Daoy (cell line): ENCODE data around the gene RBP3. TPM values are rescaled to one million over a fixed set of nuclear protein-coding genes. Genes with fewer than 3 reads are reported as not detected.

Source experiments
- DNase-seq: peaks from one replicate; pipeline ENCODE4 v3.0.0-alpha.2; 2015; ENCODE audit warnings: low read depth
- total RNA-seq: library from RNA; depleted of rRNA; stranded (reverse); fragments of >200 nt; shearing (Covaris generic); gene quantifications from 2 replicates; pipeline ENCODE4 v1.2.3, GENCODE V29; 2014

RBP3 gene
- total RNA-seq, 1 experiment from 2014 or later, result not detected

DNA sequence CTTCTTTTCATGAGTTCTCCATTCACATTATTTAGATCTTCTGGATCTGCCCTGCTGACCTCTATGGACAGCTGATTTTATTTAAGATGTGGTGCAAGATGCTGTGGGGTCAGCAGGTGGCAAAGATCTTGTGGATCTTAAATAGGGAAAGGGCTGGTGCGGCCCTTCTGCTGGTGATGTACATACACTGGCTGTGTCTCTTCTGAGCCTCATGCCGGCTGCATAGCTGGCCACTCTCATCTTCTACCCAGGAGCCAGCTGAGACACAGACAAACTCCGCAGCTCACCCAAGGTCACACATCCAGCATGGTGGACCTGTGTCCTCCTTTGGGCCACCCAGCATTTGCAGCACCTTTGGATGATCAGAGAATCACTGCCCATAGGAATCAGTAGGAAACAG is 9.7 kb downstream of the RBP3 start:
- no peak for DNase-seq

DNA sequence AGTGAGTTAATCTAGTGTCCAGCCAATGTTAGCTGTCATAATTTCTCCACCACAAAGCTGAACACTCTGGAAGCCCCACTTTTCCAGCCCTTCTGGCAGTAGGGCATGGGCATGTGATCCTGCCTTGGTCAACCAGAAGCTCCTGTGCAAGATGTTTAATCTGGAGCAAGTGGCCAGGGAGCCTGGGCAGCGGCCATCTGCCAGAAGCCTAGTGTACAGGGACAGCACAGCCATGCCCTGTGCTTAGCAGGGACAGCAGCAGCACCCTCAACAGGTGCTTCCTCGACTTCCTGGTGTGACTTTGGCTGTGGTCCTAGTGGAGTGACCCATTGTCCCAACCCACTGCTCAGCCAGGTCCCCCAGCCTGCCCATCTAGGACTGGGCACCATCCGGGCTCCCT is 10.3 kb downstream of the RBP3 start:
- no peak for DNase-seq

DNA sequence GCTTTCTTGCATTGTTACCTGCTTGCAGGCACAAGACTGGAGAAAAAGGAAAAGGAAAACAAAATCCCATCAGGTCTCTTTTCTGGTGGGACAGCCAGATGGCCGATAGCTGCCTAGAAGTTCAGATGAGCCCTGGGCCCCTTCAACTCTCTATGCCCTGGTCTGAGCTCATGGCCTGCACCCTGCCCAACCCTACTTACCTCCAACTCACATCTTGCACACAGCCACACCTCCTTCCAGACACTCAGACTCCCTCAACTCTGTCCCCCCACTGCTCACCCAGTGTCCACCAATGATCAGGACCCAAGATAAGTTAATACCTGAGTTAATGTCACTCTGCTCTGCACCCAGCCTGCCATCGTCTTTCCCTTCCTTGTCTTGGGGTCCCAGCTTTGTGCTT is 10.9 kb downstream of the RBP3 start:
- no peak for DNase-seq

DNA sequence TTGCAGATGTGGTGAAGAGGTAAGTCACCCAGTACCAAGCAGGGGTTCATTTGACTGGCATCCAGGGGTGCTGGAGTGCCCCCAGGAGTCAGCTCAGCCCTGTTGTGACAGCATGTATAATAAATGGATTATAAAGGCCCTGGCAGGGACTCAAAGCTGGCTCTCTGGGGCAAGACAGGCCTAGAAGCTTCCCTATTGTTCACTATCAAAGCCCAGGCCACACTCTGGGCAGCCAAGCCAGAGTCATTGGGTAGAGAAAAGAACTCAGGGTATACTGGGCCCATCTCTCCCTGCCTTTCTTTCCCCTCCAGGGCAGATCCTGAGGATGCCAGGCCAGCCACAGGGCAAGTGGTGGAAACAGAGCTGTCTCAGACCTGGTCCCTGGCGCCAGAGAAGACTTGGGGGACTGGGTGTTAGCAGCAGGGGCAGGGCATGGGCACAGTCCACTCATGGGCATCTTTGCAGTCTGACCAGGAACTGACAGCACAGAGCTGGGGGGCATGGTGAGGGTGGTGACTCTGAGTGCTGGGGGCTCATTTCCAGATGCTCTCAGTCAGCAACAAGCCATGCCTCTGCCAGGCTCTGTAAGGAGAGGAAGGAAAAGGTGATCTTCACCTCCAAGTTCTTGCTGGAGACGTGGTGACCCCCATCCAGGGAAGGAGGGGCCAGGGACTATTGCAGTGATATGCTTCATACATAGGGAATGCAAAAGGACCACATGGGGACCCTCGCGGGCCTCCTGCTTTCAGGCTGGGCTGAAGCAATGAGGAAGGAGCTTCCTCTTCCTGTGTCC is 11.7 kb downstream of the RBP3 start:
- DNase-seq, result no peak

DNA sequence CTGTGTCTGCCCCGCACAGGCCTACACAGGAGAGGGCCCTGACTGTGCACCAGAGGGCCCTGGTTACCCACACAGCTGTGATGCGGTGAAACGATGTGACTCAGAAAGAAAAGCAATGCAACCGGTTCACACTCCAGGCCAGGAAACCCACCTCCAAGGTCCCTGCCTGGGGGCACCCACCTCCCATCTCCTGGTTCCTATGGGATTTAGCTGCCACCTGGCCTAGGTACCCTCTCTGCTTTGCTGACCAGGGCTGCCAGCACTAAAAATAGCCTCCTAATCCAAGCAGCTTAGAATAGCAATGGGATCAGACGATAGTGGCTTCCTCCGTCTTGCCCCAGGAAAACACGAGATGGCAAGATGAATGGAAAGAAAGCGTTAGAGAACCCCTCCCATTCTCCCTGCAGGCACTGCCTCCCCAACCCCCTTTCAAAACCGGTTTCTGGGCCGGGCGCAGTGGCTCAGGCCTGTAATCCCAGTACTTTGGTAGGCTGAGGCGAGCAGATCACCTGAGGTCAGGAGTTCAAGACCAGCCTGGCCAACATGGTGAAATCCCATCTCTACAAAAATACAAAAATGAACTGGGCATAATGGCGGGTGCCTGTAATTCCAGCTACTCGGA is 12.4 kb downstream of the RBP3 start:
- peak; percentile 35 for DNase-seq

DNA sequence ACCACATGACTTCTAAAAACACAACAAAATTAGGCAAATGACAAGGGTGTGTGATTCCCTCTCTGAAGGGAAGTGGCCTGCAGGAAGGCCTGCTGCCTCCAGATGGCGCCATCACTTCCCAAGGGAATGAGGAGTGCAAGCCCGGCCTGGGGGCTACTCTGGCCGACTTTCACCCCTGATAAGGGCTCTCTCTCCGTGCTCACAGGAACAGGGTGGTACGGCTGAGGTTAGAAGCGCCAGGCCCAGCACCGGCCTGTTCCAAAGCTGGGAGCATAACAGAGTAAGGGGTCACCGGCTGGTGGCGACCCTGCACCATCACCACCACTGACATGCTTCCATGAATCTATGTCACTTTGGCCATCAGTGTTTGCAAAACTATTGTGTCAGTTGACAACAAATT is 13.1 kb downstream of the RBP3 start:
- DNase-seq, result peak; percentile 47

DNA sequence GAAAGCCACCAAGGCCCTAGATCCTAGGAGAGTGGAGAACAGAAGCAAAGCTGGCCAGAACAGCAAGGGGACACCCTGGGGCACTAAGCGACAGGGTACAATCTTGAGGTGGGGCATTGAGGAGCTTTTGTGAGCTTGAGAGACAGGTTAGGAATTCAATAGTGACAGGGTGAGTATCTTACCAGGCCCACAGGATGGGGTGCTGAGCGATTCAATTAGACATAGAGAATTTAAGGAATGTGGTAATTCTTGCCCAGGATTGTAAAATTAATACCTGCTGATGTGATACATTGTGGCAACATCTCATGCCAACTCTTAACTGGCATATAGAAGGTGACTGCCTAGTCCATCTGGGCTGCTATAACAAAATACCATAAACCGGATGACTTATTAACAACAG is 14.0 kb downstream of the RBP3 start:
- no peak for DNase-seq

DNA sequence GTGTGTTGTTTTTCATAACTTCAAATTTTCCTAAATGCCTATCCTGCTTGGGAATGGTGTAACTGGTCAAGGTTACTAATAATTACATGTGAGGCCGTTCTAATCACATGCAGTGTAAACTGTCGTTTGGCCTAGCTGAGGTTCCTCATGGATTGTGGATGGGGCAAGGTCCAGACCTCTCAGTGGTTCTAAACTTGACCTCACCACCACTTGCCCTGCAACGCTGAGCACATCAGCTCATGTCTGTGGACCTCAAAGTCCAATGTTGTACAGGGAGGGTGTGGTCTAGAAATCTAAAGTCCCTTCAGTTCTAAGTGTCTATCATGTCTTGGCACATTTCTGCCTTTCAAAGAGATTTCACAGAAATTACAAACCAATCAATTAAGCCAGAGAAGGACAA is 15.6 kb downstream of the RBP3 start:
- no peak for DNase-seq

DNA sequence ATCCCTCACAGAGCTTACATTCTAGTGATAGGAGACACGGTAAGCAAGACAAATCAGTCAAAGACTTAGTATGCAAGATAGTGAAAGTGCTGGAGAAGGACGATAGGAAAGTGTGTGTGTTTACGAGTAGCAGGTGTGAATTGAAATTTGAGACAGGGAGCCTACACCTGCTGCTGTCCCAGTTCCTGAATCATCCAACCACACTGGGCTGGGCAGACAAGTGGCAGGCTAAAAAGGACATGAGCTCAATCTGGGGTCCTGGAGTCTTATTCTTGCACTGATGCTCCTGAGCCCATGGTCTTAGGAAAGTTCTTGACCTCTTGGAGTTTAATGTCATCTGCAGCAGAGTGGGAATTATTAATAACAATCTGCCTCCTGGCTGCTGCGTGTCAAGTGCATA is 16.2 kb downstream of the RBP3 start:
- DNase-seq, result no peak

DNA sequence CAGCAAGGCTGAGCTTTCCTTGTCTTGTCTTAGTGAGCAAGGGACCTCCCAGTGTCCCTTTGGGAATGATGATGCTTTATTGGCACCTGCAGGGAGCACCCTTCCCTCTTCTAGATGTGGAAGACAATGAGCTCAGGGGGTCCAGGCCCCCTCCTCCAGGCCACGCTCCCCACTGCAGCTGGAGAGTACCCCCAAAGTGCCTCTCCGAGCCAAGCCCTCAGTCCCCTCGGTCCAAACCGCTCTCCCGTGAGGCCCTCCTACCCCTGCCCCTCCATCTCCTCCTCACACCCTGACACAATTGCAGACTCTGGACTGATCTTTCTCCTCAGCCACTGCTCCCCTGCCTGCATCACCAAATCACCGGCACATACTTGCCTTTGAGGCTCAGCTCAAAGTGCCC is 16.7 kb downstream of the RBP3 start:
- DNase-seq, result no peak

DNA sequence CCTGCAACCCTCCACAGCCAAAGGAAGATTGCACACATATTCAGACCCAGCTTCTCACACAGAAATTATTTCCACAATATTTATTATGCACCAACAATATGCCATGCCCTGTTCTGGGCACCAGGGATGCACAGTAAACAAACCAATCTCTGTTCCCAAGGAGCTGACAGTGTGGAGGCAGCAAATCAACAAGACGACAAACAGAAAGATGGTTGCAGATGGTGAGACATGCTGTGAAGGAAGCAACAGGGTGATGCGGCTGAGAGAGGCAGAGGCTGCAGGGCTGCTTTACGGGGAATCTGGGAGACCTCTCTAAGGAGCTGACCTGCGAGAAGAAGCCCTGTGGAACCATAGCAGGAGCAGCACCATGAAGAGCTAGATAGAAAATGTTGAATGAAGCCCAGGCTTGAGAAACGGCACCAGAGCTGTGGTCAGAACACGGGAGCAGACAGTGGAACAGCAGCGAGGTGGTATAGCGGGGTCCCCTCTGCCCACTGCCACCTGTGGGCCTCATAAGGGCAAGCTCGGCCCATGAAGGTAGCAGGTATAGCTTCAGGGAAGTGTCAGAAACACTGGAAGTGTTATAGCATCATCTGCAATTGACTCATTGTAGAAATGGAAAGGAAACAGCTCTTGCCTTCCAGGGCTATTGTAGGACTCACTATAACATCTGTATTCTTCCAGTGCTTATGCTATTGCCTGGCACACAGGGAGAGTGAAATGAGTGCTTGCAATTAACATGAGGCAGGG is 17.4 kb downstream of the RBP3 start:
- DNase-seq, result no peak

DNA sequence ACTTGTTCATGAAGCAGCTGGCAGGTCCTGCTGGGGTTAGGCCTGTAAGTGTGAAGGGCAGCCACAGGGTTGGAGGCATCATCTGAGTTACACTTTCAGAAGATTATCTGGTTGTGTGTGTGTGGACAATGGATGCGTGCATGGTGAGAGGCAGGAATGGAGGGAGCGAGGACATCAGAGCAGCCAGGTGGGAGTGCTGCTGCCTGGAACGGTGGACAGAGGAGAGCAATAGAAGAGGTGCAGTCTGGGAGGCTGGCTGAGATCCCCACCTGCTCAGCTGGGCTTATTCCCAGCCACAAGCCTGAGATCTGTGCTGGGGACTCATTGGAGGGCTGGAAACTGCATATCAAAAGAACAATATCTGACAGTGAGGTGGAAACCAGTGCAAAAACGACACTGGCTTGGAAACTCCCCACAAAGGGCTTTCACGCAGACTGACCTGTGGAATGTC is 18.0 kb downstream of the RBP3 start:
- no peak for DNase-seq

DNA sequence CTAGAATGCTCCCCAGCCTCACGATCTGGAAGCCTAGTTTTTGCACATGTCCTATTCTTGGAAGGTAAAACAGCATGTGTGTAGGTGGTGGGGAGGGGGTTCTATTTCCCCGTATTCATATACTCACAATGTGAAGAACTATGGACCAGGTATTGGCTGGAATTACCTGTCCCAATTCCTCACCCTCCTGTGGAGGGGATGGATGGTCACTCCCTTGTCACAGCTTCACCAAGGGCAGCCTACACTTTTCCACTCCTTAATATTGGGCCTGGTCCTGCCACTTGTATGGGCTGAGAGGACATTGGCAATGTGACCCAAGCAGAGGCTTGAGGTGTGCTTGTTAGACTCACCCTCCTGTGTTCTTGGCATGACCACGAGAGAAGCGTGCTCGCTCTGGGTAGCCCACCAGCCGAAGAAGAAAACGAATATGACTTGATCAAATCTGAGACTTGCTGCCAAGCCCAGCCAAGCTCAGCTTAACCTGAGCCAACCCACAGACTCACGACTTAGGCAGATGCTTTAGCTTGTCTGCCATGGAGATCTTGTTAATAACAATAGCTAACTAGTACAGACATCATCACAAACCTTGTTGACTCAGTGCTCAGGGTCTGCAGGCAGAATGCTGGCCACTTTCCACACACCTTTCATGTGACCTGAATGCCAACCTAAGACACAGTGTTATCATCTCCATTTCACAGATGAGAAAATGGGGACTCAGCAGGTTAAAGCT is 18.7 kb downstream of the RBP3 start:
- no peak for DNase-seq

DNA sequence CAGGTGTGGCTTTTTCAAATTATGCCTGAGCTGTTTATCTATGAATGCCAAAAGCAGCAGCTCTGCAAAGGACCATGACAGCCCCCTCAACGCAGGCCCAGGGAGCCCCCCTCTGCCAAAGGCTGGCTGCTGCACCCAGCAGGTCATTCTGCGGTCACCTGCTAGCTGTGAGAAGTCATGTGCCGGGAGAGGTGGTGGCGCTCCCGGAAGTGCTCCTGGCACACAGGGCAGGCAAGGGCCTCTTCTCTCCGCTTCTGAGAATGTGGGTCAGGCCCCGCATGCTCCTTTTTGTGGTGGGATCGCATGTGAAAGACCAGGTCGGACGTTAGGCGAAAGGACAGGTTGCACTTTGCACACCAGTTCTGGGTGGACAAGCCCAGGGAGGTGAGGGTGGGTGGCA is 19.5 kb downstream of the RBP3 start:
- DNase-seq, result no peak

DNA sequence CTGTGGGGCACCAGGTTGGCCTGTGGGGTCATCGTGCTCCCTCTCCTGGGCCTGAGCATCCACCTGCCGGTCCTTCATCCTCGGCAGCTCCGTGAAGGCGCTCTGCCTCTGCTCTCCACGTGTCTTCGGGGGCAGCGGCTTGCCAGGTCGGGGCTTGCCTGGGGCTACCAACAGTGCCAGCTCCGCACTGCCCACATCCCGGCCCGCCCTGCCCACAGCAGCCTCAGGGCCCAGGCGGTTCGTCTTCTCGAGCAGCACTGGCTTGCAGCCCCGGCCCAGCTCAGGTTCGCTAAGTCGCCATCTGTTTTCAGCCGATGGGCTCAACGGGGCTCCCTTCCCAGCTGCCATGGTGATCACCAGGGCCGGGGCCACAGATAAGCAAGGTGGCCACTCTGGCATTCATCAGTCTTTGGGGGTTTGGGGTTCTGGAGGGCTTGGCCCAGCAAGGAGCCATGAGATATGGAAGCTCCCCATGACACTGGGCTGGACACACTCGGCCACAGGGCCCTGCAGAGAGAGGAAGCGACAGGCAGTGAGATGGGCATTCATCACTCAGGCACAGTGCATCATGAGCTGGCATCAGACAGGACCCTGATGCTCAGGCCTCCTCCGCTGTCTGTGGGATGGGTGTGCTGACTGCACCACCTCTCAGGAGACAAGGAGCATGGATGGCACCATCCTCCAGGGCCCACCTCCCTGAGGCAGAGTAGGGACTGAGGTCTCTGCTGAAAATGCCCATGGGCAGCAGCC is 20.4 kb downstream of the RBP3 start:
- DNase-seq, result no peak

DNA sequence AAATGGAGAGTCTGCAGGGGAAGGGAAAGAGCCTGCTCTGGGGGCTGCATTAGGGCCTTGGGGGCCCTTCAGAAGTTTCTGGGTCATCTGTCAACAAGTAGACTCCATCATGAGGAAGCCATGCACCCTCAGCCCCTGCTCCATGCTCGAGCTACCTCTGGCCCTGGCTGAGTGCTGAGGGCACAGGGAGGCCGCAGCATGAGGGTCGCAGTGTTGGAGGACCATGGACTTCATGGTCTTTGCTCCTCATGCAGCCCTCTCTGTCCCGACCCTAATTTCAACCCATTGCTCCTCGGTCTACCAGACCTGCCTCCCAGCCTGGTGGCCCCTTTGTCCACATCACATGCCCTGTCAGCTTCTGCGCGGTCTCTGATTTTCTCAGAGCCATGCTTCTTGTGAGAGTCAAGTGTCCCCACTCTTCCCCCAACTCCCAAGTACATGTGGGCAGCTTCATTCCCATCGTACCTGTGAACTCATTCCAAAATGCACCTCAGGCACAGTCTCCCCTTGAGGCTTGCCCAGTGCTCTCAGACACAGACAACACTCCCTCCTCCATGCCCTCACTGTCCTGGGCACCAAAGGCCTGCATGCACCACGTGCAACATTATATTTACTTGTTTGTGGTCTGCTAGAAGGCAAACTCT is 21.2 kb downstream of the RBP3 start:
- DNase-seq, result no peak

DNA sequence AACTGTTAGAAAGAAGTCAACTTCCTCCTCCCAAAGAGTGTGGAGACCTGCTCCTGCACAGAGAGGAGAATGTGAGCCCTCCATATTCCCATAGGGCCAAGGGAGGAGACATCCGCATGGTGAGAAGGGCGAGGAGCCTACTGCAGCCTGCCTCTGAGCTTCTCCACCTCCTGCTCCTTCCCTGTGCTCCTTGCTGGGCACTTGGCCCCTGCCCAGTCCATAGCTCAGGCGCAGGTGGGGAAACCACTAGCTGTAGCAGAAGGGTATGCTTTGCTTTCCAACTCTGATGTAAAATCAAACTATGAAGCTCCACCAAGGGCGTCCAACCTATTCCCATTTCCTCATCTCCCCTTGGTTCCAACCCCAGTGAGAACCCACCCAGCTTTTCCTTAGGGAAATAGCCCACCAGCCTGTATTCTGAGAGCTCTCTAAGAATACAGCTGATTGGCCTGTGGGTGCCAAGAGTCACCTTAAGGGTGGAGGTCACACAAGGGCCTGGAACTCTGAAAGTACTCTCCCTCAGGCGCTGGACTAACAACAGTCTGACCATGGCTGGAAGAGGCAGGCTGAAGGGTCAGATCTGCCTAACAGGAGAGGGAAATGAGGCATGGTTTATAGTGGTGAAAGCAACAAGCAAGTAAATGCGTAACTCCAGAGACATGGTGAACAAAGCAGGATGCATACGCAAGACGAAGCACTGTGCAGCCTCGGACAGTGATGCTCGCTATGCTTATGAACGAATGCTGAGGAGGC is 22.0 kb downstream of the RBP3 start:
- no peak for DNase-seq

DNA sequence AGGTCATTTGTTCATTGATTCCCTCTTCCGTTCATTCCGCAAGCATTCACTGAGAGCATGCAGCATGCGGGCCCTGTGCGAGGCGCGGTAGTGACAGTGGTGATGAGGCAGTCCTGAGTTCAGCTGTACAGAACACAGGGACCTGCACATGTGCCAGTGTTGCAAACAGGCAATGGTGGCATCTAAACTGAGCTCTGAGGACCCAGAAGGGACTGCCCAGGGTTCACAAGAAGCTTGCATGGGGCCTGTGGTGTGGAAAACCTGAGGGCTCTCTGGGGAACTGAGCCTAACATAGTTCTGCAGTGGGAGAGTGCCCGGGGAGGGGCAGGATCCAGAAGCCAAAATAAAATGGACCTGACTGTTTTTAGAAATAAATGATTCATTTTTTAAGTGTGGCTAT is 22.7 kb downstream of the RBP3 start:
- DNase-seq, result no peak

DNA sequence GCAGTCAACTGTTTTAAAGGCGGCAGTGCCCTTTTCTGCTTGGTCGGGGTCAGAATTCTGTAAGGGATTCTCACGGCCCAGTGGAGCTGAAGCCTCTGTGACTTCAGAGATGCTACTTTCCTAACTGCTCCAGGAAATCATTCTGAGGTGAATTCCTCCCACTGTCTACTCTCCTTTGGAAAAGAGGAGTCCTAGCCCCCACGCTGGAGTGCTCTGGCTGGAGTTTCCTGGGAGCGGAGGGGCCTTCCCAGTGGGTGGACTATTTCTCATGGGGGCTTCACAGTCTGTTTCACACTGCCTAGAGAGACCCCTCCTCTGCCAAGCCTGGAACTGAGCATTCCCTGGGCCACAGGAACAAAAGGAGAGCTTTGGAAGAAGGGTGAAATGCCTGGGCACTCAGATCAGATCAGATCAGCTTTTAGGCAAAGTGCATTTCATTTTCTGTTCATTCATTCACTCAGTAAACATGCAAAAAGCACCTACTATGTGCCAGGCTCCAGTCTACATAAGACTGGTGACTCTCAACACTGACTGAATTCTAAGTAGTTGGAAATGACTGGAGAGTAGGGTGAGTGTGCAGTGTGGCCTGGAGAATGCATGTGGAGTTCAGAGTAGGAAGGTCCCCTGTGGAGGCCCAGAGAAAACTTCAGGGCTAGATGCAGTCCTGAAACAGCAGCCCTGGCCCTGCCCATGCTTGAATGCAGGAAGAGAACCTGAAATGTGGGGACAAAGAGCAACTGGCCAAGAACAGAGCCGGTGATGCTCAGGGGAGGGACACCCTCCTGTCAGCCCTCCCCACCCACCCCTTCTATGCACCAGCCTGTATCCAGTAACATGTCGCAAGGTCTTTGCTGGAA is 23.7 kb downstream of the RBP3 start:
- no peak for DNase-seq
